ENCODE measurements around the gene AQP10.

GRCh38 chr1:154344977-154345837, 24.3 kb downstream of the AQP10 start:
- TF ChIP-seq CTCF (IDR thresholded peaks at IDR 0.05) (peak in 11 of 12 donors; percentile 21 to 61 (median 47)), POLR2A (IDR thresholded peaks at IDR 0.05) (no peak)
